Measurements from ENCODE around the gene STK32C.

DNA sequence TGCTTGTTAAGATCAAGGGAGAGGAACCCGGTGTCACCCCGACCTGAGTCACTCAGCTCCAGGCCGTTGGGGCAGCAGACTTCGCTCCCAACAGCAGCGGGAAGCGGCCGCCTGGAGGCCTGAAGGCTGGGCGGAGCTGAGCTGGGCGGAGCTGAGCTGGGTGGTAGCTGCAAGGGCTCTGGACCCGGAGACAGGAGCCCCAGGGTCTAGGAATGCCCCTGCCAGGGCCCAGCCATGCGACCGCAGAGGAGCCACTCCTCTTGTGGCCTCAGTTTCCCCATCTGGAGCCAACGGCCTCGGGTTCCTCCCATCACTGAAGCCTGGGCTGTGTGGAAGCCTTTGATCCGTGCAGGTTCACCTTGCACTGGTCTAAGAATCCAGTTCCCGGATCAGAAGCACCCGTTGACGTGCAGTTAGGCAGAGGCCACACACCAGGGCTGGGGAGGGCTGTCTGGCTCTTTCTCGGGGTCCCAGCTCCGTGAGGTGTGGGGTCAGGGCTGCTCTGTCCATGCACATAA lies 142.9 kb downstream of the STK32C start:
- TF ChIP-seq, protein P1, sequence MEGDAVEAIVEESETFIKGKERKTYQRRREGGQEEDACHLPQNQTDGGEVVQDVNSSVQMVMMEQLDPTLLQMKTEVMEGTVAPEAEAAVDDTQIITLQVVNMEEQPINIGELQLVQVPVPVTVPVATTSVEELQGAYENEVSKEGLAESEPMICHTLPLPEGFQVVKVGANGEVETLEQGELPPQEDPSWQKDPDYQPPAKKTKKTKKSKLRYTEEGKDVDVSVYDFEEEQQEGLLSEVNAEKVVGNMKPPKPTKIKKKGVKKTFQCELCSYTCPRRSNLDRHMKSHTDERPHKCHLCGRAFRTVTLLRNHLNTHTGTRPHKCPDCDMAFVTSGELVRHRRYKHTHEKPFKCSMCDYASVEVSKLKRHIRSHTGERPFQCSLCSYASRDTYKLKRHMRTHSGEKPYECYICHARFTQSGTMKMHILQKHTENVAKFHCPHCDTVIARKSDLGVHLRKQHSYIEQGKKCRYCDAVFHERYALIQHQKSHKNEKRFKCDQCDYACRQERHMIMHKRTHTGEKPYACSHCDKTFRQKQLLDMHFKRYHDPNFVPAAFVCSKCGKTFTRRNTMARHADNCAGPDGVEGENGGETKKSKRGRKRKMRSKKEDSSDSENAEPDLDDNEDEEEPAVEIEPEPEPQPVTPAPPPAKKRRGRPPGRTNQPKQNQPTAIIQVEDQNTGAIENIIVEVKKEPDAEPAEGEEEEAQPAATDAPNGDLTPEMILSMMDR (IDR thresholded peaks at IDR 0.05; ENCODE audit: insufficient read depth, low read length) = no peak
- no peak for TF ChIP-seq SPI1 (IDR thresholded peaks at IDR 0.05; ENCODE audit: borderline replicate concordance, low read depth)
- no peak for TF ChIP-seq POLR2AphosphoS5 (IDR thresholded peaks at IDR 0.05; ENCODE audit: low read depth)
- no peak for TF ChIP-seq GABPA (IDR thresholded peaks at IDR 0.05; ENCODE audit: low read depth)
- TF ChIP-seq, protein P2, sequence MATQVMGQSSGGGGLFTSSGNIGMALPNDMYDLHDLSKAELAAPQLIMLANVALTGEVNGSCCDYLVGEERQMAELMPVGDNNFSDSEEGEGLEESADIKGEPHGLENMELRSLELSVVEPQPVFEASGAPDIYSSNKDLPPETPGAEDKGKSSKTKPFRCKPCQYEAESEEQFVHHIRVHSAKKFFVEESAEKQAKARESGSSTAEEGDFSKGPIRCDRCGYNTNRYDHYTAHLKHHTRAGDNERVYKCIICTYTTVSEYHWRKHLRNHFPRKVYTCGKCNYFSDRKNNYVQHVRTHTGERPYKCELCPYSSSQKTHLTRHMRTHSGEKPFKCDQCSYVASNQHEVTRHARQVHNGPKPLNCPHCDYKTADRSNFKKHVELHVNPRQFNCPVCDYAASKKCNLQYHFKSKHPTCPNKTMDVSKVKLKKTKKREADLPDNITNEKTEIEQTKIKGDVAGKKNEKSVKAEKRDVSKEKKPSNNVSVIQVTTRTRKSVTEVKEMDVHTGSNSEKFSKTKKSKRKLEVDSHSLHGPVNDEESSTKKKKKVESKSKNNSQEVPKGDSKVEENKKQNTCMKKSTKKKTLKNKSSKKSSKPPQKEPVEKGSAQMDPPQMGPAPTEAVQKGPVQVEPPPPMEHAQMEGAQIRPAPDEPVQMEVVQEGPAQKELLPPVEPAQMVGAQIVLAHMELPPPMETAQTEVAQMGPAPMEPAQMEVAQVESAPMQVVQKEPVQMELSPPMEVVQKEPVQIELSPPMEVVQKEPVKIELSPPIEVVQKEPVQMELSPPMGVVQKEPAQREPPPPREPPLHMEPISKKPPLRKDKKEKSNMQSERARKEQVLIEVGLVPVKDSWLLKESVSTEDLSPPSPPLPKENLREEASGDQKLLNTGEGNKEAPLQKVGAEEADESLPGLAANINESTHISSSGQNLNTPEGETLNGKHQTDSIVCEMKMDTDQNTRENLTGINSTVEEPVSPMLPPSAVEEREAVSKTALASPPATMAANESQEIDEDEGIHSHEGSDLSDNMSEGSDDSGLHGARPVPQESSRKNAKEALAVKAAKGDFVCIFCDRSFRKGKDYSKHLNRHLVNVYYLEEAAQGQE (IDR thresholded peaks at IDR 0.05; ENCODE audit: insufficient replicate concordance, low read depth) = no peak
